Stimulated activated CD8-positive, alpha-beta memory T cell treated with anti-CD3 and anti-CD28 coated beads, Interleukin-4, amount 100 ng/mL, for 24 hours (primary cell): Measurements from ENCODE around the gene BCAS1.

Experiments used
- DNase-seq: peaks from one replicate; pipeline ENCODE4 v3.0.0-alpha.2; 2020; ENCODE audit warnings: low read depth

Gene BCAS1

DNA sequence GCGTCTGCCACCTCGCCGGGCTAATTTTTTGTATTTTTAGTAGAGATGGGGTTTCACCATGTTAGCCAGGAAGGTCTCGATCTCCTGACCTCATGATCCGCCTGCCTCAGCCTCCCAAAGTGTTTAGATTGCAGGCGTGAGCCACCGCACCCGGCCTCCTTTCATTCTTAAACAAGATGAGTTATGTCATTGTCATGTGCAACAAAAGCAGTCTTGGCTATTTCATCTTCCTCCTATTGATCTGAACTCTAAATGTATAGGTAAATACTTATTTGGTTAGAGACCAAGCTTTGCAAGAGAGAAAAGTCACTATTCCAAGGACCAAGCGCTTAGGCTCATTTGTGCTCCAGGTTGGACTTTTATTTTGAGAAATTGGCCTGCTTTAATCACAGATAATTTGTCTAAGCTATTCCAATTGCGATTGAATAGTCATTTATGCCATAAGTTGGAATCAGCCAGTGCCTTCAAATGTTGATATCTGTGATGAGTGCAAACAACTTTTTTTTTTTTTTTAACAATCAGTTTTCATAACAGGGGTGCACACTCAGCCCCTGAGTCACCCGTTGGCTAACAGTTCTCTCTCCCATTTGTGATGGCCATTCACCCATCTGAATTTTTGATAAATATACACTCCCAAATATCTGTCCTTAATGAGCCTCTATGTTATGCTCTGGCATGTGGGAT, 167.3 kb downstream of the BCAS1 start:
- DNase-seq = no peak

DNA sequence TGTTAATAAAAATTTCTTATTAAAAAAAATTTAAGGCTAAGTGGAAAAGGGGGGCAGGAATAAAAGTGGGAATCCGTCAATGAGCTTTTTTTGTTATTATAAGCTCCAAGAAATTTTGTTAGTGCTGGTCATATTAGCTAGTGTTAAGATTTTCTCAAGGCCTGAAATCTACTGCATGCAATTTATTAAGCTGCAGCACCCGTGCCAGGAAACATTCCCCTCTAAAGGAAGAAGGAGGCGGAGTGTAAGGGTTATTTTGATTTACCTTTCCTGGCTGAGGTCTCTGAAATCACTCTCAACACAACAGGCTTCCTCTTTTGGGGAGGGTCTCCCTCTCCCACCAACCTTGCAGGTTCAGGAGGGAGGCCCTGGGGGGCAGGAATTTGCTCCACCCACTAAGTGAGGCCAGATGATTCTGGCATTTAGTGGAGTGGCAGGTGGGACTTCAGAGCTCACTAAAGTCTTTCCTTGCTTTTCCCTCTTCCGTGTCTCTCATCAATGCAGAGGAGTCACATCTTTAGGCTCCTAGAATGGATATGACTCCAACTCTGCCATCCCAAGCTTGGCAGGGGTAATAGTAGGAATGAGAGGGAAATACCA, 168.8 kb downstream of the BCAS1 start:
- DNase-seq = no peak

DNA sequence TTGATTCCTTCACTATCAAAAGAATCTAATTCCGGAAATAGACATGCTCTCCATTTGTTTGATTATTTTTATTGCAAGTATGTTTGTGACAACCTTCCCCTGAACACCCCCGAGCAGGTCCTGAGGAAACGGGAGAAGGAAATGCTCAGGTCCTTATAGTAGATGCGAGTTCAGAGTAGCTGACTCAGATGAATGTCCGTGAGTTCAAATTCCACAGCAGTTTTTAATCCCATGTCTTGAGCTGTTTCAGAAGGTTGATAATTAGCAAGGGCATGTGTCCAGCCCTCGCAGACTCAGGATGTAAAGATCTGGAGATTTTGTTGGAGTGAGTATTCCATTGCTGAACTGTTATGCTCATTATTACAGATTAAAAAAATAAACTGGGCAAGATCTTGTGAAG, 169.3 kb downstream of the BCAS1 start:
- no peak for DNase-seq

DNA sequence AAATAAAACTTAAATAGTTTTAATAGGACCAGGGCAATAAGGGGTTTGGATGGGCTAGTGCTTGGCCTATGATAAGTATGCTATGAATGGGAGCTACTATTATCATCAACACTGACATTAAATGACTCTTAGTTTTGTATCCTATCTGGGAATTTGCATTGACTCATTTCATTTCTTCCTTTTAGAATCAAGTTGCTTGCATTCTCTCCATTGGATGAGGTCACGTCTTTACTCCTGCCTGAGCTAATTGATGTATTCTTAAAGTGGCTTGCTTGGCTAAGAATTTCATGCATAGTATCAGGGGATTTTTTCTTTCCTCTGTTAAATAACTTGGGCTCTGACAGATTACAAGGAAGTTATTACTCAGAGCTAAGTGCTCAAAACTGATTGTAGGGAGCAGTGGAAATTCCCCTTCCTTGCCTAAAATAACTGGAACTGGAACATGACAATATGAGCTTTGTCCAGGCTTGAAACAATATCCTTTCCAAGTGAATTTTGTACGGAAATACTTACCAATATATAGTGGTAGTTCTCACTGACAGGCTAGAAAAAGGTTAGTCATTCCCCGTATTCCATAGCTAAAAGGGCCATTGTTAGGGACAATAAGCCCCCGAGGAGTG, 169.9 kb downstream of the BCAS1 start:
- no peak for DNase-seq

DNA sequence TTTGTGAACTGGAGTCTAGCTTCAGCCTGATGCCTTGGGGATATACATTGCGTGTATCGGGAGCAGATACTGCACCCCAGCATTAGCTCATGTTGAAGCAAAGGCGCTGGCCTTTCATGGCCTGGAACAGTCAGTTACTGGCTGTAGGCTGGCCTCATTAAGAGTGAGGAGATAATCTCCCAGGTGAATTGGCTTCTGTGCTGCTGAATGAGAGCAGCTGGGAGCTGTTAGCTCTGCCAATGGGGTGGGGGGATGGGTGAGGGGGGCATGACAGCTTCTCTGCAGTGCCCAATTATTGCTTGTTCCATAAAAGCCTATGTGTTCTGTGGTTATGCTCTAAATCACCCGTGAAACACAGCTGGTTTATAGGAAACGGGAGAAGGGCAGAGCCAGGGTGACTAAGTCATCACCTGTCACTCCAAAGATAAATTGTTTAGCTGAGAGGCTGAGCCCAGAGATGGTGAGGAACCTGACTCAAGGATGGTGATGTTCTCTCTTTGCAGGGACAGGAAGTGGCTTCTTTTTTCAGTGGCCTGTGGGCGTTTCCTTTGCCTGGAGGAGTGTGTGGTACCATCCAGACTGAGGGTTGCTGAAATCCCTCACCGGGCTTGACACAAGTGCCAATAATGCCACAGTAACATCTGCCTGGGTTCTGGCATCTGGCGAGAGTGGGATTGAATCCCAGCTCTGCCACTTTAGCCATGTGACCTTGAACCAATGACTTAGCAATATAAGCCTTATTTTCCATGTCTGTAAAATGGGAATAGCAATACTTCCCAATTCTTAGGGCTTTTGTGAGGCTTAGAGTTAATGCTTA, 170.8 kb downstream of the BCAS1 start:
- DNase-seq = peak; percentile 48

DNA sequence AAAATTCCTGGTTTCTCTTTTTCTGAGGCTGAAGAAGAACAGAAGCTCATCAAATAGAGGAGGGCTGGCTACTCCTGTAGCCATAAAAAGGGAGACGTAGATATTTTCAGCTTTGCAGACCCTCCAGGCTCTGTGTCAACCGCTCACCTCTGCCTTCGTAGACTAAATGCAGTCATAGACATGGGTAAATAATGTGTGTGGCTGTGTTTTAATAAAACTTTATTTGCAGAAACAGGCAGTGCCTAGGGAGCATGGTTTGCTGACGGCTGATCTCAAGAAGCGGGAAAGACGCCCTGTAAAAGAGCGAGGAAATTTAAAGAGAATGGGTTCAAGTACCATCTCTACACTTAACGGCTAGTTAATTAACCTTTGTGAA, 171.8 kb downstream of the BCAS1 start:
- no peak for DNase-seq

DNA sequence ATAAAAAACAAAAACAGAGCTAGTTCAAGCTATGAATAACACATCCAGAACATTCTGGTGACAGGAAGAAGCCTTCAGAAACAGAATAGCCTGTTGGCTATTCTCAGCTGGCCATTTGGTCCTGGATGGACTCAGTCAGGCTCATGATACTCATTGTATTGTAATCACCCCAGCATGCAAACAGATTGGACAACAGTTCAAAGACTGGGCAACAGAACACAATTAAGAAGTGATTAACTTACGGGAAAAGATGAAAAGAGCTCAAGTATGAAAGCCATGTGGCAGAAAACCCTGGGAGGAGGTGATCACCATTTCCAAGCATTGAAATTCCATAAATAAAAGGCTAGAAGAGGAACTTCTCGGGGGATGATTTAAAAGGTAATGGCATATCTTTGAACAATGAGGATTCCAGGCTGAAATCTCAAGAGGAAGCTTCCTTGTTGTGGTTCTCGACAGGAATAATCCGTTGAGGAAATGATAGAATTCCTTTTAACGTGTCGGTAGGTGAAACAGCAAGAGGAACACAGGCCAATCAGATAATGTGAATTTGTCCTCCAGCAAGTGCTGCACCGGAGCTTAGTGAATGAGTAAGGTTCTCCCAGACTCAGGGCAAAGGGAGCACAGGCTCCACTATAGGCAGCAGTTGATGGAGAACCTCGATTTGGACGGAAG, 172.4 kb downstream of the BCAS1 start:
- no peak for DNase-seq

DNA sequence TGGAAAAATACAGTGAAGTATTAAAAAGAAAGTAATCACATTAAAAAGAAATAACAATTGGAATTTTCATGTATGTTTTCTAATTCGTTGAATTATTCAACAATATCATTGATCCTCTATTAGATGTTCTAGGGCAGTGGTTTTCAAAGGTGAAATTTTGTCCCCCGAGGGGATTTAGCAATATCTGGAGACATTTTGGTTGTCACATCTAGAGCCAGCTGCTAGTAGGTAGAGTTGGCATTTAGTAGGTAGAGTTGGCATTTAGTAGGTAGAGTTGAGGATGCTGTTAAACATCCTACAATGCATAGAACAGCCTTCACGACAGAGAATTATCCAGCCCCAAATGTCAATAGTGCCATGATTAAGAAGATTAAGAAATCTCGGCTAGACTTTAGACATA, 173.7 kb downstream of the BCAS1 start:
- DNase-seq = no peak

DNA sequence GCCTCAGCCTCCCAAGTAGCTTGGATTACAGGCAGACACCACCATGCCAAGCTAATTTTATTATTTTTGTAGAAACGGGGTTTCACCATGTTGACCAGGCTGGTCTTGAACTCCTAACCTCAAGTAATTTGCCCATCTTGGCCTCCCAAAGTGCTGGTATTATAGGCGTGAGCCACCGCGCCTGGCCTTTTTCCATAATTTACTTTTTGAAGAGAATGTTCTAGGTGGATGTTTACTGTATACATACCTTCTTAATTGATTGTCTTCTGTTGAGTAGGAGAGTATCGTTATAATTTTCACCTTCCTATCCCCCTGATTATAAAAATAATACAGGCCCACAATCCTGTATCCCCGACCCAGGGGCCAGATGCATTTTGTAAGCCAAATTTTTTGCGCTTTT, 174.4 kb downstream of the BCAS1 start:
- DNase-seq = no peak

DNA sequence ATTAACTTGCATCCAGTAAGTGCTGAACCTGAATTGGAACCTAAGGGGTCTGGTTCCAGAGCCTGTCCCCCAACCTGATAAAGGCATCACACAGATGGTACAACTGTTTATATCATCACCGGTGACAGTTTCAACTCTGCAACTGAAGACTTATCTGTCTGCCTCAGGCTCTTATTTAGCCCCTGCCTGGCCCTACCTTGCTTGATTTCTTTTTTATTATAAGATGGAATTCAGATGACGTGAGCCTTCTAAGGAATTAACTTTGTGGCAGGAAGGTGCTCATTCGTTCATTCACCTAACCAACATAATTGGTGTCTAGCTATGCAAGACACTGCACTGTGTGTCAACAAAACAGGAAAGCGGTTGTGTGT, 175.0 kb downstream of the BCAS1 start:
- no peak for DNase-seq

DNA sequence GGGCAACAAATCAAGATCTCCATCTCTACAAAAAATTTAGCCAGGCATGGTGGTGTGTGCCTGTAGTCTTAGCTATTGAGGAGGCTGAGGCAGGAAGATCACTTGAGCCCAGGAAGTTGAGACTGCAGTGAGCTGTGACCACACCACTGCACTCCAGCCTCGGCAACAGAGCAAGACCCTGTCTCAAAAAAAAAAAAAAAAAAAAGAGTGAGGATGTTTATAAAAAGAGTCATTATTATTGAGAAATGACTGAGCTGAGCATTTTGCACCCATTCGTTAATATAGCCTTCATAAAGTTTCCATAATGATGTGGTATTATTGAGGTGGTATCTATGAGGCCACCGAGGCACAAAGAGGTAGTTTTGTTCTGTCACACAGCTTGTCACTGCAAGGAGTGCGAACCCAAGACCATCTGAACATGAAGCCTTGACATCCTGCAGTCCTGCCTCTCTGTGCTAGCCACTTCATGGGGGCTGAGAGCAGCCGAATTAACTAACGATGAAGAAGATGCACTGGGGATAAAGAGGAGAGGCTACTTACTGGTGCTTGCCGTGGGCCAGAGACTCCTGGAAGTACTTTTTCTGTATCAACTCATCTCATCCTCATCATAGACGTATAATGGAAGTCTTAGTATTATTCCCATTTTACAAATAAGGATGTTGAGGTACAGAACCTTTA, 175.5 kb downstream of the BCAS1 start:
- no peak for DNase-seq
